ENCODE measurements around the gene FAM185A.
"Not testable (repeated sequence)": the region's sequence is repeated elsewhere in the genome, so short reads cannot be mapped to it uniquely, and the experiment has no call there.

DNA sequence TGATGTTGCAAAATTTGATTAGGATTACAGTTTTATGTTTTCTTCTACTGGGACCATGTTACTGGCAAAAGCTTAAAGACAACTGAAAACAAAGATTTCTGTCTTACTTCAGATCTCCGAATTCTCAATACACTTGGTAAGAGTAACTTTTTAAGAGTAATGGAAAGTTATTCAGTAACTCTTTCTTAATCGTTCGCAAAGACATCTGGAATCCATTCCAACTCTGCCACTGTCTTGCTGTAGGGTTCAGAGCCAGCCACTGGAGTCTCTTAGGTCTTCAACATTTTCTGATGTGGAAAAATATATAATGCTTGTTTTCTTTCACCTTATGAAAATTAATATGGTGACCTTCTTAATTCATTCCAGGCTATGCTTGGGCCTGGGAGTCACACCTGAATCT is 29.9 kb downstream of the FAM185A start:
- not testable (repeated sequence) for TF ChIP-seq YY1 (IDR thresholded peaks at IDR 0.05; ENCODE audit: insufficient read depth, insufficient read length); SUZ12 (IDR thresholded peaks at IDR 0.05; ENCODE audit: extremely low read depth, insufficient read depth, insufficient read length)

All from NT2/D1 (cell line).